ENCODE data around the gene COL9A1.

- TF ChIP-seq CTCF (IDR thresholded peaks at IDR 0.05) (no peak), EZH2phosphoT487 (IDR thresholded peaks at IDR 0.05) (no peak)
Measured at GRCh38 chr6:70208235-70208790, 94.6 kb downstream of the COL9A1 start.
